OCI-LY3 (cell line): Measurements from ENCODE around the gene VWC2L.

Experiments
- EZH2phosphoT487 ChIP-seq: fragments of 200-600 bp; shearing (Covaris generic); IDR thresholded peaks from 2 replicates; pipeline ENCODE4 v1.6.1; 2018; ENCODE audit warnings: antibody characterized with exemption, mixed run types, low read depth
- TF ChIP-seq, protein P1 (sequence below): fragments of 200-600, 300-600 bp; sonication (generic); IDR thresholded peaks from 2 replicates; pipeline ENCODE4 v1.5.1; 2014; ENCODE audit warnings: antibody characterized with exemption, low read length, low read depth

DNA sequence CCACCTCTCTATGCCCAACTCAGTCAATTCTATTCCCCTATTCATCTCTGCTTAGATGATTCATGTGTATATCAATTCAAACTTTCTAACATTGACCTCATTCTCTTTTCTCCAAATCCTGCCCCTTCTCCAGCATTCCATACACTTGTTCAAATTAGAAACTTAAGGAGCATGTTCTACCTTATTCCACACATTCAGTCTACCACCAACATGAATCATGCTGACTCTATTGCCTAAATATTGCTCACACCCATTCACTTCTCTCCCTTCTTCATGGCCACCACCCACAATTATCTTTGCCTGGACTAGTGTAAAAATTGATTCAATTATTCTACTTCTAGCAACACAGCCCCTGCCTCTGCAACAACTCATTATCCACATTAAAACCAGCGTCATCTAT is 147.5 kb downstream of the VWC2L start:
- TF ChIP-seq, protein P1, sequence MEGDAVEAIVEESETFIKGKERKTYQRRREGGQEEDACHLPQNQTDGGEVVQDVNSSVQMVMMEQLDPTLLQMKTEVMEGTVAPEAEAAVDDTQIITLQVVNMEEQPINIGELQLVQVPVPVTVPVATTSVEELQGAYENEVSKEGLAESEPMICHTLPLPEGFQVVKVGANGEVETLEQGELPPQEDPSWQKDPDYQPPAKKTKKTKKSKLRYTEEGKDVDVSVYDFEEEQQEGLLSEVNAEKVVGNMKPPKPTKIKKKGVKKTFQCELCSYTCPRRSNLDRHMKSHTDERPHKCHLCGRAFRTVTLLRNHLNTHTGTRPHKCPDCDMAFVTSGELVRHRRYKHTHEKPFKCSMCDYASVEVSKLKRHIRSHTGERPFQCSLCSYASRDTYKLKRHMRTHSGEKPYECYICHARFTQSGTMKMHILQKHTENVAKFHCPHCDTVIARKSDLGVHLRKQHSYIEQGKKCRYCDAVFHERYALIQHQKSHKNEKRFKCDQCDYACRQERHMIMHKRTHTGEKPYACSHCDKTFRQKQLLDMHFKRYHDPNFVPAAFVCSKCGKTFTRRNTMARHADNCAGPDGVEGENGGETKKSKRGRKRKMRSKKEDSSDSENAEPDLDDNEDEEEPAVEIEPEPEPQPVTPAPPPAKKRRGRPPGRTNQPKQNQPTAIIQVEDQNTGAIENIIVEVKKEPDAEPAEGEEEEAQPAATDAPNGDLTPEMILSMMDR, result no peak
- TF ChIP-seq EZH2phosphoT487, result no peak
